Osteoblast (primary cell): Measurements from ENCODE around the gene NR4A2. TPM values are rescaled to one million over a fixed set of nuclear protein-coding genes. Genes with fewer than 3 reads are reported as not detected.

Experiments
- DNase-seq: peaks from one replicate; pipeline ENCODE4 v3.0.0; 2011; ENCODE audit warnings: low spot score, mixed read lengths; ENCODE audit not compliant: insufficient read length; ENCODE audit errors: missing footprints
- H2AFZ ChIP-seq: 2 replicates; pipeline ENCODE4 v1.6.0; 2011; ENCODE audit warnings: mild to moderate bottlenecking, low read length
- H3K27ac ChIP-seq: 2 replicates; pipeline ENCODE4 v1.5.1; 2011; ENCODE audit warnings: mild to moderate bottlenecking, low read depth, low read length, moderate library complexity
- H3K27me3 ChIP-seq: 2 replicates; pipeline ENCODE4 v1.6.0; 2012; ENCODE audit warnings: mild to moderate bottlenecking, control low read depth, inconsistent platforms, low read length, moderate library complexity; ENCODE audit not compliant: insufficient read depth
- H3K36me3 ChIP-seq: 2 replicates; pipeline ENCODE4 v1.5.1; 2011; ENCODE audit warnings: mild to moderate bottlenecking, low read length, control low read depth, moderate library complexity; ENCODE audit not compliant: insufficient read depth
- H3K4me1 ChIP-seq: 2 replicates; pipeline ENCODE4 v1.5.1; 2011; ENCODE audit warnings: mild to moderate bottlenecking, low read length, control low read depth, moderate library complexity; ENCODE audit not compliant: insufficient read depth
- H3K4me2 ChIP-seq: 2 replicates; pipeline ENCODE4 v1.6.0; 2011; ENCODE audit warnings: mild to moderate bottlenecking, low read length; ENCODE audit not compliant: insufficient read depth
- H3K4me3 ChIP-seq: fragments of 200-600 bp; sonication (generic); 3 replicates; pipeline ENCODE4 v1.5.1; 2012; ENCODE audit warnings: mild to moderate bottlenecking, low read length, inconsistent platforms; ENCODE audit not compliant: insufficient read depth
- H3K79me2 ChIP-seq: 2 replicates; pipeline ENCODE4 v1.6.0; 2012; ENCODE audit warnings: mild to moderate bottlenecking, low read length, control low read depth, inconsistent platforms; ENCODE audit not compliant: insufficient read depth
- H3K9me3 ChIP-seq: 2 replicates; pipeline ENCODE4 v1.5.1; 2011; ENCODE audit warnings: low read depth, low read length, control low read depth
- H4K20me1 ChIP-seq: 2 replicates; pipeline ENCODE4 v1.6.0; 2012; ENCODE audit warnings: mild to moderate bottlenecking, low read length, control low read depth; ENCODE audit not compliant: insufficient read depth
- CTCF ChIP-seq: IDR thresholded peaks from 2 replicates; pipeline ENCODE4 v1.5.1; 2011; ENCODE audit warnings: mild to moderate bottlenecking, low read depth, low read length, moderate library complexity; ENCODE audit errors: extremely low read depth
- total RNA-seq: library from RNA; depleted of rRNA; stranded (reverse); fragments of >200 nt; gene quantifications from 2 replicates; pipeline ENCODE4 v1.2.3, GENCODE V29; 2012

Gene NR4A2
- total RNA-seq, 1 donor = 0.72 TPM

- H3K79me2 ChIP-seq = no peaks in the 10 kb centered on the region
- H3K4me1 ChIP-seq = peaks cover 16% of the 10 kb centered on the region
- no peak overlapping the region for H3K4me2 ChIP-seq
- DNase-seq = no peak
- H3K27ac ChIP-seq = no peak overlapping the region
- no peaks in the 10 kb centered on the region for H3K9me3 ChIP-seq
- no peaks in the 10 kb centered on the region for H4K20me1 ChIP-seq
- no peak overlapping the region for H3K4me3 ChIP-seq
- no peak overlapping the region for H2AFZ ChIP-seq
- no peak for TF ChIP-seq CTCF
- H3K36me3 ChIP-seq = peaks cover 5% of the 10 kb centered on the region
- peaks cover 26% of the 10 kb centered on the region for H3K27me3 ChIP-seq
These were observed 8.8 kb downstream of the NR4A2 start for GRCh38 chr2:156323754-156324153.

GRCh38 chr2:156322686-156323231 lies 9.8 kb downstream of the NR4A2 start:
- DNase-seq = peak; percentile 49
- H3K4me1 ChIP-seq = peaks cover 16% of the 10 kb centered on the region
- H3K4me3 ChIP-seq = no peak overlapping the region
- H3K36me3 ChIP-seq = no peaks in the 10 kb centered on the region
- H4K20me1 ChIP-seq = no peaks in the 10 kb centered on the region
- peak overlapping the region; percentile 91 for H3K4me2 ChIP-seq
- H2AFZ ChIP-seq = no peak overlapping the region
- H3K9me3 ChIP-seq = no peaks in the 10 kb centered on the region
- no peaks in the 10 kb centered on the region for H3K79me2 ChIP-seq
- no peak for TF ChIP-seq CTCF
- H3K27ac ChIP-seq = no peak overlapping the region
- H3K27me3 ChIP-seq = peaks cover 26% of the 10 kb centered on the region

- H3K27ac ChIP-seq = no peak overlapping the region
- H3K79me2 ChIP-seq = no peaks in the 10 kb centered on the region
- no peaks in the 10 kb centered on the region for H3K9me3 ChIP-seq
- H3K27me3 ChIP-seq = peaks cover 26% of the 10 kb centered on the region
- H3K4me3 ChIP-seq = peak overlapping the region; percentile 71
- peak overlapping the region; percentile 91 for H3K4me2 ChIP-seq
- H4K20me1 ChIP-seq = no peaks in the 10 kb centered on the region
- DNase-seq = peak; percentile 47
- no peak overlapping the region for H2AFZ ChIP-seq
- H3K36me3 ChIP-seq = no peaks in the 10 kb centered on the region
- peaks cover 16% of the 10 kb centered on the region for H3K4me1 ChIP-seq
- no peak for TF ChIP-seq CTCF
These were observed 10.4 kb downstream of the NR4A2 start for GRCh38 chr2:156322051-156322685.

- no peaks in the 10 kb centered on the region for H3K79me2 ChIP-seq
- no peaks in the 10 kb centered on the region for H4K20me1 ChIP-seq
- H3K4me2 ChIP-seq = peak overlapping the region; percentile 91
- no peak for TF ChIP-seq CTCF
- no peaks in the 10 kb centered on the region for H3K36me3 ChIP-seq
- DNase-seq = peak; percentile 83
- no peak overlapping the region for H3K27ac ChIP-seq
- H3K4me1 ChIP-seq = peaks cover 16% of the 10 kb centered on the region
- peak overlapping the region; percentile 71 for H3K4me3 ChIP-seq
- H3K9me3 ChIP-seq = no peaks in the 10 kb centered on the region
- H3K27me3 ChIP-seq = peaks cover 29% of the 10 kb centered on the region
- peak overlapping the region; percentile 77 for H2AFZ ChIP-seq
These were observed 11.1 kb downstream of the NR4A2 start for GRCh38 chr2:156321243-156321904.
